Immature natural killer cell (primary cell): Measurements from ENCODE around the gene AOAH. TPM values are rescaled to one million over a fixed set of nuclear protein-coding genes. Genes with fewer than 3 reads are reported as not detected.

ENCODE experiments used
- DNase-seq, 3 donors: peaks; one replicate each; pipeline ENCODE4 v3.0.0; 2022; ENCODE audit warnings: mixed read lengths in 1 of 3
- H3K27ac Mint-ChIP-seq, 6 donors: one replicate each; pipeline ENCODE4 v1.8.0; 2020; ENCODE audit warnings: mixed read lengths in 6 of 6, mild to moderate bottlenecking in 5 of 6, inconsistent platforms in 4 of 6, moderate library complexity in 3 of 6
- H3K27me3 Mint-ChIP-seq, 3 donors: one replicate each; pipeline ENCODE4 v1.8.0; 2020 to 2021; ENCODE audit warnings: low read depth in 3 of 3, mild to moderate bottlenecking in 3 of 3, mixed read lengths in 3 of 3, moderate library complexity in 3 of 3, inconsistent platforms in 1 of 3
- H3K36me3 Mint-ChIP-seq, 3 donors: one replicate each; pipeline ENCODE4 v1.8.0; 2020; ENCODE audit warnings: mixed read lengths in 3 of 3, inconsistent platforms in 2 of 3, mild to moderate bottlenecking in 2 of 3
- H3K4me1 Mint-ChIP-seq, 2 donors: one replicate each; pipeline ENCODE4 v1.8.0; 2020; ENCODE audit warnings: inconsistent platforms in 2 of 2, mild to moderate bottlenecking in 2 of 2, mixed read lengths in 2 of 2, moderate library complexity in 1 of 2
- H3K4me3 Mint-ChIP-seq, 5 donors: one replicate each; pipeline ENCODE4 v1.8.0; 2020; ENCODE audit warnings: mild to moderate bottlenecking in 5 of 5, mixed read lengths in 5 of 5, inconsistent platforms in 3 of 5, moderate library complexity in 3 of 5
- H3K9me3 Mint-ChIP-seq, 6 donors: one replicate each; pipeline ENCODE4 v1.8.0; 2020; ENCODE audit warnings: mild to moderate bottlenecking in 6 of 6, mixed read lengths in 6 of 6, inconsistent platforms in 4 of 6, moderate library complexity in 3 of 6
- polyA plus RNA-seq, 3 donors: library from polyadenylated mRNA; unstranded; fragments of 300-500 nt; fragmentation: Illumina TruSeq; gene quantifications; one replicate each; pipeline ENCODE4 v1.2.3, GENCODE V29; 2021

Gene AOAH
- polyA plus RNA-seq, 3 donors from 2014 or later, result 288 to 385 (median 331) TPM

DNA sequence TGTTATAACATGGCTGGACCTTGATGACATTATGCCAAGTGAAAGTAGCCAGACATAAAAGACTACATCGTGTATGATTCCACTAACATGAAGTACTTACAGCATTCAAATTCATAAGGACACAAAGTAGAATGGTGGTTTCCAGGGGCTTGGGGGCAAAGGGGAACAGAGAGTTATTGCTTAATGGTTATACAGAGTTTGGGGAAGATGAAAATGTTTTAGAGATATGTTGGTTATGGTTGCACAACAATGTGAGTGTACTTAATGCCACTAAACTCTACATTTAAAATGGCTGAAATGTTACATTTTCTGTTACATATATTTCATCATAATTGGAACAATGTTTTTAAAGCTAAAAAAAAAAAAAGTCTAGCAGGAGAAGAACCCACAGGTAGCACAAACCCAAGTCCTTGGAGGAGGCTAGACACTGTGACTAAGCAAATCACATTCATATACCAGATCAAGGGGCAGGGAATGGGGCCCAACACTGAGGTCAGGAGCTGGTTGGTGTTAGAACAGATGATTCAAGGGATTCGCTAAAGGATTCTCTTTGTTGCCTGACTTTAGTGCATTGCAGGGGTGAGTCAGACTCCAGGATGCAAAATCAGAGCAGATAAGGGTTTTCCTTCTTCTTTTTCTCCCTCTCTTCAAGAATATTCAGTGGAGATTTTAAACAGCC is 25.1 kb upstream of the AOAH start:
- H3K36me3 Mint-ChIP-seq, result peaks cover 0 to 19% (median 0%) of the 10 kb centered on the region in 3 donors
- peaks cover 0 to 2% (median 1%) of the 10 kb centered on the region in 3 donors for H3K27me3 Mint-ChIP-seq
- peak overlapping the region in 3 of 6 donors; percentile 6 to 81 (median 51) for H3K27ac Mint-ChIP-seq
- H3K4me1 Mint-ChIP-seq, result peaks cover 26 to 28% of the 10 kb centered on the region in 2 donors
- no peaks in the 10 kb centered on the region for H3K9me3 Mint-ChIP-seq
- DNase-seq, result no peak
- no peak overlapping the region for H3K4me3 Mint-ChIP-seq

DNA sequence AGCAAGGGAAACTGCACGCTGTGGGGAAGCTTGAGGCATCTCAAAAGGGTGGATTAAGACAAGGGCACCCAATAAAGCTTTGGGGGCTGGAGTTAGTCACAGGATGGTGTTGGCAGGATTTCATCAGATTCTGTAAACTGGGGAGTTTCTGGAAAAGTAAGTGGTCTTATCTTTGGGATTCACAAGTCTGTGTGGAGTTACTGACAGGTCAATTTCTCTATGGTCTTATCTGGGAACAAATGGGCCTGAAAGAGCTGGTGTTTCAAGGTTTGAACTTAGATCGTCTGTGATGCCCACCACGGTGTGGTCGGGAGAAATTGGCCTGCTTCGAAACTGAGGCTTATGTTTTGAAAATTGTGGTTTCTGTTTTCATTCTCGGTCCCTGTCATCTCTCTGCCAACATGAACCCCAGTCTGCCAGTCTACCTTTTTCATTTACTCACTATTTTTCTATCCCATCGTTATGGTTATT is 23.8 kb upstream of the AOAH start:
- Mint-ChIP-seq H3K27ac (peak overlapping the region; percentile 75 to 96 (median 88)), H3K4me1 (peaks cover 26 to 29% of the 10 kb centered on the region in 2 donors), H3K4me3 (peak overlapping the region; percentile 56 to 87 (median 67)), H3K9me3 (no peaks in the 10 kb centered on the region), H3K36me3 (peaks cover 0 to 23% (median 3%) of the 10 kb centered on the region in 3 donors), H3K27me3 (peaks cover 0 to 4% (median 3%) of the 10 kb centered on the region in 3 donors)
- peak in 2 of 3 donors; percentile 32 to 33 for DNase-seq

DNA sequence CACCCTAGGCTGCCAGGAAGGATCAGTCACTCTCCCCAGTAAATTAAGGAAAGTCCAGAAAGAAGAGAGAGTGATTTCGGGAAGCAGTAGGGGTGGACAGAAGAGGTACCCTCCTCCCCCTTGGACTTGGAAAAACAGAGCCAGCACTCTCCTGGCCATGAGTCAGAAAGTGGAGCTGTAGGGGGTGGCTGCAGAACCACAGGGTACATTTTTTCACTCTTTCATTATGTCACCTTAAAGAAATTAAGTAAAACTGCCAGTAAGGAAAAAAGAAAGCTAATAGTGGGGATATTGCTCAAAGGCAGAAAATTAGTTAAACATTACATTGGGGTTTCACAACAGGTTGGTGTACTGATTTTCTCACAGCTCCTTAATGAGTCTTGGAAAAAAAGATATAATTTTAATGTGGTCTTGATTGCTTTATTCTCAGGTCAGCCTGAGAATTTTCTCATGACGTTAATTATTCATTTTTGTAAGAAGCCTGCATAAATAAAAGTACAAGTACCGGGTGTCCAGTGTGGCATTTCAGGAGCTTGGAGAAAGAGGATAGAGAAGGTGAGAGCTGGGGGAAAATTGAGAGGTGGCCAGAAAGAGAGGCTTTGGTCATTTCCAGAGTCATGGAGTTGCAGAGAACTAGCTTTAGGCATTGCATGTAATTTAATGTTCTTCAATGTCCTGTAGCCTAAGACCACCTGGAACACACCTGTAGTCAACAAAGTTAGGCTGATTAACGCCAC is 23.2 kb upstream of the AOAH start:
- DNase-seq, result no peak
- Mint-ChIP-seq H3K27me3 (peaks cover 0 to 4% (median 3%) of the 10 kb centered on the region in 3 donors), H3K4me3 (peak overlapping the region; percentile 56 to 87 (median 67)), H3K36me3 (peaks cover 0 to 24% (median 3%) of the 10 kb centered on the region in 3 donors), H3K9me3 (no peaks in the 10 kb centered on the region), H3K27ac (peak overlapping the region; percentile 75 to 96 (median 88)), H3K4me1 (peaks cover 28 to 34% of the 10 kb centered on the region in 2 donors)

DNA sequence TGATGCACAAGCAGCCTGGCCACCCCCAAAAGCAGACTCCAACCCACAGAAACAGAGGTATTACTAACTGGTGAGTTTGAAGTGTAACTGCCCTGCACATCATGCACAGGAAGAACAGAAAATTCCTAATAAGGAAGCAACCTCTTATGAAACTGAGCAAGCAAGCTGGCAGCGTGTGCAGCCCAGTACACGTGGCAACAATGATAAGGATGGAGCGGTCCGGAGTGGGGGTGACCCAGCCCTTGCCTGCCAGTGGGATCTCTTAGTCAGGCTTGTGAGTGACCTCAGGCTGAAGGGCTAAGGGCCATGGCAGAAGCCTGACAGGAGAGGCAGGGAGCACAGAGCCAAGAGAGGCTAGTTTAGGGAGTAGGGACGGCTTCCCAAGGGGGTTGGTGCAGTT is 22.1 kb upstream of the AOAH start:
- Mint-ChIP-seq H3K36me3 (peaks cover 0 to 24% (median 3%) of the 10 kb centered on the region in 3 donors), H3K9me3 (no peaks in the 10 kb centered on the region), H3K4me3 (no peak overlapping the region), H3K4me1 (peaks cover 28 to 34% of the 10 kb centered on the region in 2 donors), H3K27me3 (peaks cover 0 to 5% (median 4%) of the 10 kb centered on the region in 3 donors), H3K27ac (peak overlapping the region in 2 of 6 donors; percentile 36 to 53)
- DNase-seq, result no peak

DNA sequence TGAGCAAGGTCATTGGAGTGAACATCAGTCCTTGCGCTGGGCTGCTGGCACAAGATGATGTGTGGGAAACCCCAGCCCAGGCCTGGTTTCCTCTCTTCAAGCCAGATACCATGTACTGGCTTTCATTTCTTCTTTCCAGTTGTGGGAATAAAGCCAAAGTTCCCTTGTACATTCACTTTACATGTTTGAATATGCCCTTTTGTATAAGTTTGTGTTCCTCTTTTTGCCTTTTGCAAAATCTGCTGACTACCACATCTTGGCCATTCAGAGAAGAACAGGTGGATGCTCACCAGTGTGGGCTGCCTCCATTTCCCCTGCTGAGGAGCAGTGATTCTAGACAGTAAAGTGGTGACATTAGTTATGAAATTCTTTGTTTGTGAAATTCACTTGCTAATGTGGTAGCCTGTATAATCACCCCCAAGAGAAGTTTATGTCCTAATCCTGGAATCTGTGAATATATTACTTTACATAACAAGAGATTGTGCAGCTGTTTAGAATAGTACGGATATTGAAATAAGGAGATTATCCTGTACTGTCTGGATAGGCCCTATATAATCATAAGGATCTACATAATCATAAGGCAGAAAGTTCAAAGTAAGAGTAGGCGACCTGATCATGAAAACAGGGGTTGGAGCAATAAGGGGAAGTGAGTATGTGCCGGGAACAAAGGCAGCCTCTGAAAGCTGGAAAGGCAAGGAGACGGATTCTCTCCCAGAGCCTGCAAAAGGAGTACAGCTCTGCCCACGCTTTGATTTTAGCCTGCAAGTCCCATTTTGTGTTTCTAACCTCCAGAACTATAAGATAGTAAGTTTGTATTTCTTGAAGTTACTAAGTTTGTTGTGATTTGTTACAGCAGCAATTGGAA is 18.8 kb upstream of the AOAH start:
- peaks cover 0 to 2% (median 0%) of the 10 kb centered on the region in 6 donors for H3K9me3 Mint-ChIP-seq
- peaks cover 27 to 28% of the 10 kb centered on the region in 2 donors for H3K4me1 Mint-ChIP-seq
- no peak for DNase-seq
- peak overlapping the region in 4 of 6 donors; percentile 47 to 71 (median 51) for H3K27ac Mint-ChIP-seq
- H3K4me3 Mint-ChIP-seq, result no peak overlapping the region
- H3K27me3 Mint-ChIP-seq, result peaks cover 0 to 4% (median 3%) of the 10 kb centered on the region in 3 donors
- peaks cover 0 to 17% (median 3%) of the 10 kb centered on the region in 3 donors for H3K36me3 Mint-ChIP-seq

DNA sequence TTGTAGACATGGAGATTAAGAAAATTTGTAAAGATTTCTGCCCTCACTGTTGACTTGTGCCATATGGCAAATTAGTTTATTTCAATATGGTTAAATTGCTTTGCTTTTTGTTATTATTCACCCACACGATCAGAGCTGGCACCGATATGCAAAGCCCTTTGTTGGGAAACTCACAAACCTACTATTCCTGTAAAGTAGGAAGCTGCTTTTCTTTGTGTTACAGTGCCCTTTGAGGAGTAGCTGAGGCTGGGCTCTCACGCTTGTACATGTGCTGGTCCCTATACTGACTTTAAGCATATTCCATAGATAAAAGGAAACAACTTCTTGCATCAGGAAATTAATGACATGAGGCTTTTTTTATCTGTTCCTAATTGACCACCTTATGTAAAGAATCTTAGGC is 17.6 kb upstream of the AOAH start:
- peak overlapping the region in 2 of 6 donors; percentile 8 to 17 for H3K27ac Mint-ChIP-seq
- peaks cover 0 to 11% (median 3%) of the 10 kb centered on the region in 3 donors for H3K36me3 Mint-ChIP-seq
- H3K4me3 Mint-ChIP-seq, result no peak overlapping the region
- DNase-seq, result no peak
- peaks cover 0 to 4% (median 3%) of the 10 kb centered on the region in 3 donors for H3K27me3 Mint-ChIP-seq
- peaks cover 0 to 2% (median 0%) of the 10 kb centered on the region in 6 donors for H3K9me3 Mint-ChIP-seq
- H3K4me1 Mint-ChIP-seq, result peaks cover 25 to 27% of the 10 kb centered on the region in 2 donors

DNA sequence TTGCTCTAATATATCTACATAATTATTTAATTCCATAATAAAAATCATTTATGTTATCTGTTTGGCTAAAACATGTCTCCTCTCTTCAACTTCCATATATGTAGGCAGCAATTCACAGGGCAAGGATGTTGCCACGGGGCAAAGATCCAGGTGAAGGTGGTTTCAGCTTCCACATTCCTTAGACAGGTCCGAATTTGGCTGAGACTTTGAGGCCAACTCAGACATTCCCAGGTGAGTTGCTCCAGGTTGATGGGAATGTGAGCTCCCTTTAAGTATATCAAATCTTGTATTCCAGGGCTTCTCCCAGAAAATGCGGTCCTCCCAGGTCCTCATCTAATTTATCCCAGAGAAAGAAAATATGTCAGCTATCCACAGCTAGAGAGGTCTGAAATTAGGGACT is 15.1 kb upstream of the AOAH start:
- no peak for DNase-seq
- Mint-ChIP-seq H3K4me1 (peaks cover 40 to 49% of the 10 kb centered on the region in 2 donors), H3K27ac (peak overlapping the region in 3 of 6 donors; percentile 25 to 71 (median 53)), H3K9me3 (peaks cover 0 to 2% (median 0%) of the 10 kb centered on the region in 6 donors), H3K27me3 (peaks cover 0 to 3% (median 2%) of the 10 kb centered on the region in 3 donors), H3K4me3 (no peak overlapping the region), H3K36me3 (peaks cover 0 to 11% (median 3%) of the 10 kb centered on the region in 3 donors)

DNA sequence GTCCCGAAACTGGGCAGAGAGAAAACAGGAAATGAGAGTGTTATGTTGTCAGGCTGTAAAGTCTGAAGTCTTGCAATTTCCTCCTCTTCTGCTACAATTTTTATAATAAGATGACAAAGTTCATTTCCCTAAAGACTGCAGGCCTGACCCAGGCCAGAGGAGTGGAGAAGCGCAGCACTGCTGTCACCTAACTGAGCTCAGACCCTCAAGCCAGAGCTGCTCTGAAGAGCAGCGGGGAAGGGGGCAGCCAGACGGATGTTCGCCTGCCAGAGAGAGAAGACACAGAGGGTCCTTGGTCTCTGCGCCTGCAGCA is 12.6 kb upstream of the AOAH start:
- peaks cover 0 to 2% (median 0%) of the 10 kb centered on the region in 6 donors for H3K9me3 Mint-ChIP-seq
- peak; percentile 21 to 51 (median 27) for DNase-seq
- peak overlapping the region; percentile 86 to 98 (median 94) for H3K27ac Mint-ChIP-seq
- peaks cover 41 to 43% of the 10 kb centered on the region in 2 donors for H3K4me1 Mint-ChIP-seq
- no peaks in the 10 kb centered on the region for H3K27me3 Mint-ChIP-seq
- H3K4me3 Mint-ChIP-seq, result peak overlapping the region; percentile 71 to 90 (median 75)
- peaks cover 0 to 11% (median 4%) of the 10 kb centered on the region in 3 donors for H3K36me3 Mint-ChIP-seq

DNA sequence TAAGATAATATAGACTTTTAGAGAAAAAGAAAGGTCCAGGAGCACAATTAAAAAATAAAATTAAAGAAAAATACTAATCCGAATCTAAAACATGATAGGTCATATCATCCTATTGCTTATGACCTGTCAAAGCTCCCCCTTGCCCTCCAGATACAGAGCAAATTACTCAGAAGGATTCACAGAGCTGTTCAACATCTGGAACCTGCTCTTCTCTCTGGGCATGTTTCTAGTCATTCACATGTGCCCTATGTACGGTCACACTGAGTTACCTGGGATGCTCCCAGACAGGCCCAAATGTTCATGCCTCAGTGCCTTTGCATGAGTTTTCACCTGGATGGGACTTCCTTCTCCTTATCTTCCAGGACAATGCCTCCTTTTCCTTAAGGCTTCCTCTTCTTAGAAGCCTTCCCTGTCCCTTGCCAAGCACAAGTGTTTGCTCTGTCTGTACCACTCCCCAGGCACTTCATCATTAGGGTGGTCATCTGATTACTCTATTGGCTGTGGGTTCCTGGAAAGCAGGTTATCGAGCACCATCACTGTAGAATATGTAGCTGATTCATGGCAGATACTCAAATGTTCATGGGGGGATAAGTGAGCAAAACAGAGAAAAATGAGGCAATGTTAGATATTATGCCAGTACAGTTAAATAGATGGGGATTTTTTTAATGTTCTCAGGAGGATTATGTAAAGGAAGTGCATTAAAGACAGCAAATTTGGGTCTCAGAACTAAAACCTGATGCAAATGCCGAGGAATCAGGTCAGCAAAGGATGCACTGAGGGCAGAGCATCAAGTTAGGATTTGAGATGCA is 12.0 kb upstream of the AOAH start:
- Mint-ChIP-seq H3K36me3 (peaks cover 0 to 12% (median 4%) of the 10 kb centered on the region in 3 donors), H3K4me1 (peaks cover 41 to 43% of the 10 kb centered on the region in 2 donors), H3K27ac (peak overlapping the region; percentile 86 to 98 (median 94)), H3K9me3 (peaks cover 0 to 2% (median 0%) of the 10 kb centered on the region in 6 donors), H3K27me3 (no peaks in the 10 kb centered on the region), H3K4me3 (peak overlapping the region; percentile 71 to 90 (median 75))
- DNase-seq, result no peak

DNA sequence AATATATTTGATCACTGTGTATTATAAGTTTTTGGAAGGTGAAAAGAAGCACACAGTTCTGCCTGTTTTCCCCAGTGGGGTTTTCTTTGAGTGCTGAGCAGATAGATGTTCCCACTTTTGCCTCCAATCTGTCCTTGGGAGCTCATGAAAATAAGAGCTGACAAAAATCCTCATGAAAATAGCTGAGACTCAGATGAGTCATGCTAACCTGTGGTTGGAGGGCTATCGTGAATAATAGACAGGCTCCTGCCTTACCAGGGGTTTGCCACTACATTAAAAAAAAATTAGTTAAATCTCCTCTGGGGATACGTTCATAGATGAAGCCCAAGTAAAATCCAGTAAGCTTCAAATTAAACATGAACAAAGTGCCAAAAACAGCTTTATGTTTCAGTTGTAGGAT is 10.9 kb upstream of the AOAH start:
- peak overlapping the region in 2 of 5 donors; percentile 23 to 51 for H3K4me3 Mint-ChIP-seq
- H3K9me3 Mint-ChIP-seq, result peaks cover 0 to 2% (median 0%) of the 10 kb centered on the region in 6 donors
- peaks cover 0 to 14% (median 4%) of the 10 kb centered on the region in 3 donors for H3K36me3 Mint-ChIP-seq
- DNase-seq, result no peak
- H3K27ac Mint-ChIP-seq, result peak overlapping the region; percentile 56 to 98 (median 85)
- H3K27me3 Mint-ChIP-seq, result no peaks in the 10 kb centered on the region
- peaks cover 42 to 46% of the 10 kb centered on the region in 2 donors for H3K4me1 Mint-ChIP-seq

DNA sequence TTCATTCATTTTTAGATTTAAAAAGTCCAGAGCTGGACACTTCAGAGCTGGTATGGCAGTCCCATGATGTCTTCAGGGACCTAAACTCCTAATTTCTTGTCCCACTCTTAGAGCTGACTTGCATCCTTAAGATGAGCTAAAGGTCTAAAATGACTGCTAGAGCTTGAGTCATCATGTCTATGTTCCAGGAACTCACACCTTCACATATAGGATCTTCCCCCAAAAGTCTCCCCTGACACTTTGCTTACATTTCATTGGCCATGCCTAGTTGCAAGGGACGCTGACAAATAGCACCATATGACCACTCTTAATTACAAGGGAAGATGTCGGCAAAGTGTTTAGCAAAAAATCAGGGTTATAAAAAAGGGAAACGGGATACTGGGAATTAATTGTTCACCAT is 10.4 kb upstream of the AOAH start:
- Mint-ChIP-seq H3K4me3 (no peak overlapping the region), H3K27ac (peak overlapping the region in 2 of 6 donors; percentile 92 to 98)

DNA sequence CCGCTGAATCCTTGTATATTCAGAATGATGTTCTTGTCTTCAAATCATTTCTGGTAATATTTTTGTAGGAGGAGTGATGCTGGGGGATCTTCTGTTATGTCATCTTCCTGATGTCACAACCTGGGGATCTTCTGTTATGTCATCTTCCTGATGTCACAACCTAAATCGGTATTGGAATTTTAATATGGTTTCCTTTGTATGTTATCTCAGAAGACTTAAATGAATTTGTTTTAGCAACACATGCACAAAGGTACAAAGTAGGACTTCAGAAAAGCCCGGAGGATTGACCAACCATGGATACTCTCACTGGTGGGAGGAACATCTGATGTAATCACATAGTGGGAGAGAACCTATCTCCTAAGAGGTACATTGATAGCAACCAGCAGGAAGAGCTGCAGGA is 9.1 kb upstream of the AOAH start:
- Mint-ChIP-seq H3K36me3 (peaks cover 0 to 19% (median 4%) of the 10 kb centered on the region in 3 donors), H3K27ac (peak overlapping the region in 2 of 6 donors; percentile 17 to 47), H3K4me3 (no peak overlapping the region), H3K4me1 (peaks cover 44 to 55% of the 10 kb centered on the region in 2 donors), H3K9me3 (no peaks in the 10 kb centered on the region), H3K27me3 (peaks cover 0 to 3% (median 0%) of the 10 kb centered on the region in 3 donors)
- no peak for DNase-seq

More for the DNA sequence above, 10.4 kb upstream of the AOAH start:
- Mint-ChIP-seq H3K9me3 (peaks cover 0 to 2% (median 0%) of the 10 kb centered on the region in 6 donors), H3K4me1 (peaks cover 43 to 50% of the 10 kb centered on the region in 2 donors), H3K27me3 (no peaks in the 10 kb centered on the region), H3K36me3 (peaks cover 0 to 18% (median 4%) of the 10 kb centered on the region in 3 donors)
- DNase-seq, result no peak
